Activated T-helper 17 cell treated with anti-CD3 and anti-CD28 coated beads, Interleukin-2, amount 50 U/mL, for 72 hours (primary cell): ENCODE results near the gene TCP11. TPM values are rescaled to one million over a fixed set of nuclear protein-coding genes. Genes with fewer than 3 reads are reported as not detected.
A peak's percentile ranks its signal among the peaks of the same experiment; 100 is the strongest.

ENCODE experiments used
- ATAC-seq: fragments of 150-1000 bp; cut with Tn5 transposase; replicated peaks from 2 replicates; pipeline ENCODE4 v1.10.0; 2021; ENCODE audit warnings: mild to moderate bottlenecking, moderate library complexity
- H3K27ac Mint-ChIP-seq: one replicate; pipeline ENCODE4 v1.8.0; 2022; ENCODE audit warnings: mixed read lengths
- H3K27me3 Mint-ChIP-seq: one replicate; pipeline ENCODE4 v1.8.0; 2022; ENCODE audit warnings: mixed read lengths
- H3K36me3 Mint-ChIP-seq: one replicate; pipeline ENCODE4 v1.8.0; 2022; ENCODE audit warnings: low read depth, mild to moderate bottlenecking, mixed read lengths
- H3K4me1 Mint-ChIP-seq: one replicate; pipeline ENCODE4 v1.8.0; 2022; ENCODE audit warnings: mixed read lengths
- H3K4me3 Mint-ChIP-seq: one replicate; pipeline ENCODE4 v1.8.0; 2022; ENCODE audit warnings: mild to moderate bottlenecking, mixed read lengths
- H3K9me3 Mint-ChIP-seq: one replicate; pipeline ENCODE4 v1.8.0; 2022; ENCODE audit warnings: mixed read lengths
- total RNA-seq, 2 donors: library from RNA; stranded (reverse); gene quantifications; one replicate each; pipeline ENCODE4 v1.2.3, GENCODE V29; 2022

Gene TCP11
- not detected for total RNA-seq

DNA sequence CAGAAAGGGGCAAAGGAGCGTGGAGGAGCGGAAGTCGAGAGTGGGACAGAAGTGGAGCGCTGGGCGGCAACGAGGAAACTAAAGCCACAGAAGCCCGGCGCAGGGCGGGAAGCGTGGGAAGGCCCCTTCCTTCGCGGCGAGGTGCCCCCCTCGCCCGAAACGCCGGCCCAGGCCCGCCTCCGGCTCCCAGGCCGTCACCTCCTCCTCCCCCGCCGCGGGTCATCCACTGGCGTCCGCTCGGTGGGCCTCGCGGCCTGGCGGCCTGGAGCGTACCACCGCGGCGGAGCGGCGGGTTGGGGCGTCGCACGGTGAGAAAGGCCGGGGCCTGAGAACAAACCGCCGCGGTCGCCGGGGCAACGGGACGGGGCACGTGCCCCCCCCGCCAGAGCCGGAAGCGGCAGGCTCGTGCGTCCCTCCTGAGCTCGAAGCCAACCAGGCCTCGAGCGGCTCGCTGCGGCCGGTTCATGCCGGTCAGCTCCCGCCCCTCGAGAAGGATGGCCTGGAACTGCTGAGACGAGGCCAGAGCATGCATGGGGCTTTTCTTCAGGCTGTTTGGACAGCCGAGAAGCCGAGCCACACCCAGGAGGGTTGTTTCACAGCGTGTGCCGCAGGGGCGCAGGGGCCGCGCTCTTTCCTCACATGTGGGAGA, at the start of gene TCP11:
Gene TCP11 (minus strand): TSS at position 333 of the 649 bp plus-strand sequence. CDS start 469 bp downstream, outside the sequence.
- H3K36me3 Mint-ChIP-seq, result no peaks in the 10 kb centered on the region
- H3K27me3 Mint-ChIP-seq, result peaks cover 19% of the 10 kb centered on the region
- no peak within 1 kb of the TSS for H3K27ac Mint-ChIP-seq
- H3K9me3 Mint-ChIP-seq, result no peaks in the 10 kb centered on the region
- H3K4me1 Mint-ChIP-seq, result peaks cover 5% of the 10 kb centered on the region
- peak; percentile 29 for ATAC-seq
- peak within 1 kb of the TSS; percentile 42 for H3K4me3 Mint-ChIP-seq

DNA sequence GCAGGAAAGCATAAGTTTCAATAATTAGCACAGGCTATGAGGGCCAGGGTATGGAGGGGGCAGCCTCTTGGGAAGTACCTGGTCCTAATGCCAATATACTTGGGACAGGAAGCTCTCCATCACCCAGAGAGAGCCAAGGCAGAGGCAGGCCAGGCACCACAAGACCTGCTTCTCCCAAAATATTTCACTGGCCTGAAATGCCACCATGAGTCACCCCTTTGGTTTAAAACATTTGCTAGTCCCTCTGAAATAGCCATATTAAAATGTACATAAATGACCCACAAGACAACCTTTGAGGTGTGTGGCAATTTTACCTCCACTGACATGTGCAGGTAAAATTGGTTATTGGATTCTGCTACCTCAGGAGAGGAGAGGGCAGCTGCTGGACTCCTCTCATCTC, 49.2 kb upstream of the TCP11 start:
- no peaks in the 10 kb centered on the region for H3K9me3 Mint-ChIP-seq
- no peaks in the 10 kb centered on the region for H3K36me3 Mint-ChIP-seq
- no peak overlapping the region for H3K27ac Mint-ChIP-seq

DNA sequence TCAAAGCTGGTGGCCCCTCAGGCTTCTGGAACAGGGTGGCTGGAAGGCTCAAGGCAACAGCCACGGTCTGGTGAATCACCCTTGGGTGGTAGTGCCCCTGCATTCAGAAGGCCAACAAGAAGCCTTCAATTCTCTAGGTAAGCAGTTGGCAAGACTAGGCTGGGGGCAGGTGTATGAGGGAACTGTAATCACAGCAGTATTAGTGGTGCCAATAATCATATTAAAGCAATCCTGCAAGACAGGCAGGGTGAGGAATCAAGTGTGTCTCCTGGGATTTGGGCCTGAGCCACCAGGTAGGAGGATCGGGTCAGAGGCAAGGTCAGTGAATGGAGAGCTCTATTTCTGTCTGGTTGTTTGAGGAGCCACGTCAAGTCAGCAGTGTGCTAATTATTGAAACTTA, 47.7 kb upstream of the TCP11 start:
- Mint-ChIP-seq H3K4me3 (no peak overlapping the region), H3K4me1 (no peaks in the 10 kb centered on the region), H3K9me3 (no peaks in the 10 kb centered on the region), H3K27ac (no peak overlapping the region), H3K27me3 (peaks cover 21% of the 10 kb centered on the region), H3K36me3 (no peaks in the 10 kb centered on the region)
- ATAC-seq, result no peak

More for the DNA sequence above, 49.2 kb upstream of the TCP11 start:
- no peak overlapping the region for H3K4me3 Mint-ChIP-seq
- ATAC-seq, result no peak
- peaks cover 21% of the 10 kb centered on the region for H3K27me3 Mint-ChIP-seq
- no peaks in the 10 kb centered on the region for H3K4me1 Mint-ChIP-seq

GRCh38 chr6:35186571-35186970, 45.4 kb upstream of the TCP11 start:
- no peak for ATAC-seq
- Mint-ChIP-seq H3K4me3 (no peak overlapping the region), H3K4me1 (no peaks in the 10 kb centered on the region), H3K27ac (no peak overlapping the region), H3K27me3 (peaks cover 27% of the 10 kb centered on the region), H3K36me3 (no peaks in the 10 kb centered on the region), H3K9me3 (no peaks in the 10 kb centered on the region)

GRCh38 chr6:35185971-35186370, 44.8 kb upstream of the TCP11 start:
- H3K4me3 Mint-ChIP-seq, result no peak overlapping the region
- H3K36me3 Mint-ChIP-seq, result no peaks in the 10 kb centered on the region
- no peaks in the 10 kb centered on the region for H3K4me1 Mint-ChIP-seq
- ATAC-seq, result no peak
- peaks cover 23% of the 10 kb centered on the region for H3K27me3 Mint-ChIP-seq
- no peaks in the 10 kb centered on the region for H3K9me3 Mint-ChIP-seq
- H3K27ac Mint-ChIP-seq, result no peak overlapping the region

DNA sequence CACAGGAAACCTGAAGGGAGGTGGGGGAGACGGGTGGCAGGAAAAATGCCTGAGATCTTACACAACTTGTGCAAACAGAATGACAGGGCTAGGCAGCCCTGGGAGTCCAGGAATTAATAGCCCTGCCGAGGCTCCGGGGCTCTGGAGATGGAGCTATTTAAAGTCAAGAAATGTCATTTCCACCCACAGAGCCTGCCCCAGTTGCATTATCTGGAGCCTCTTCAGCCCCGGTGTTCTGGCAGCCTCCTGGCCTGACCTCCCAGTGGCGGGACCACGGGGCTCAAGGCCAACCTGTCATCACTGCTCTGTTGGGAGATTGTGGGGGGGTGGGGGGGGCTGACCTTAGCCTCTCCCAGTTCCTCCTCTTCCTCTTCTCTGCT, 44.2 kb upstream of the TCP11 start:
- Mint-ChIP-seq H3K27me3 (peaks cover 23% of the 10 kb centered on the region), H3K9me3 (no peaks in the 10 kb centered on the region), H3K27ac (no peak overlapping the region), H3K4me3 (no peak overlapping the region), H3K4me1 (no peaks in the 10 kb centered on the region), H3K36me3 (no peaks in the 10 kb centered on the region)
- no peak for ATAC-seq

DNA sequence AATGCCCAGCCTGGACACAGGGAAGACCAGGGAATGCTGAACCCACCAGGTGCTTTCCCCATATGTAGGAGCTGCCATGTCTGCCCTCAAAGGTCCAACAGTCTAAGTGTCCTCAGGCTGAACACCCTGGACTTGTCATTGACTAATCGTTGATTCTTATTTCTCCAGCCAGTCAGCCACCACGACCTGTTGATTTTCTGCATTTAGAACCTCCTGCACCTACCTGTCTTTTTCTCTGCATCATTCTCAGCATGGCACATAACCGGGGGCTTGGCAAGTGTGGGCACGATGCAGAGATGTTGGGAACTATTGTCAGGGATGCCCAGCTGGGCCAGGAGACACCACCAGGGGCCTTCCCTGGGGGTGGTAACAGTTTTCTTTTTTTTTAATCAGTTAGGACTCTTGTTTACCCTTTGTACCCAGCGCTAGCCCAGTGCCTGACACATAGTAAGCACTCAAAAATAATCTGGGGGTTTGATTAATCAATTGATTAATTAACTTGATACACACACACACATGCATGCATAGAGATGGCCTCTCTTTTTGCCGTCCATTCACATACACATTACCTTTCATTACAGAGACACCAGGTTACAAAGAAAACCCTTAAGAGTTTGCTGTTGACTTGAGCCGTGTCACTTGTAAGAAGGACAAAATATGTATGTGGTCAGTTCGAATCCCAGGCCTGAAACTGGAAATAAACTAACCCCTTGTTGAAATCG, 43.6 kb upstream of the TCP11 start:
- Mint-ChIP-seq H3K4me1 (no peaks in the 10 kb centered on the region), H3K27ac (no peak overlapping the region), H3K27me3 (peaks cover 23% of the 10 kb centered on the region), H3K36me3 (no peaks in the 10 kb centered on the region), H3K4me3 (no peak overlapping the region), H3K9me3 (no peaks in the 10 kb centered on the region)
- ATAC-seq, result no peak

DNA sequence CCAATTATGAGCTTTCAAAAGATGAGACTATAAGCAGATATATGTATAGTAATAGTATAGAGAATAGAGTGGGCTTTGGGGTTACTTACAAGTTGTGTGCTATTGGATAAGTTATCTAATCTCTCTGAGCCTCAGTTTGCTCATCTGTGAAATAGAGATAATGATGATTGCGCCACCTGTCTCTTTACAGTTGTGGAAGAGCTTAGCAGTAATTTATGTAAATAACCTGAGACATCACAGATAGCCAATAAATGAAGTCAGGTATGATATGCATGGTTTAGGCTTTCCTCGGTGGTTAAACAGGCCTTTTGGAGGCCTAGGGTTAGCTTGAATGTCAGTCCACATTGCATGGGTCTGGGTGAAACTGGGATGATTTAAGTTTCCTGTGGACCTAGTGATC, 42.8 kb upstream of the TCP11 start:
- no peak overlapping the region for H3K27ac Mint-ChIP-seq
- peaks cover 23% of the 10 kb centered on the region for H3K27me3 Mint-ChIP-seq
- no peaks in the 10 kb centered on the region for H3K9me3 Mint-ChIP-seq
- H3K4me1 Mint-ChIP-seq, result no peaks in the 10 kb centered on the region
- no peak for ATAC-seq
- no peaks in the 10 kb centered on the region for H3K36me3 Mint-ChIP-seq
- no peak overlapping the region for H3K4me3 Mint-ChIP-seq

DNA sequence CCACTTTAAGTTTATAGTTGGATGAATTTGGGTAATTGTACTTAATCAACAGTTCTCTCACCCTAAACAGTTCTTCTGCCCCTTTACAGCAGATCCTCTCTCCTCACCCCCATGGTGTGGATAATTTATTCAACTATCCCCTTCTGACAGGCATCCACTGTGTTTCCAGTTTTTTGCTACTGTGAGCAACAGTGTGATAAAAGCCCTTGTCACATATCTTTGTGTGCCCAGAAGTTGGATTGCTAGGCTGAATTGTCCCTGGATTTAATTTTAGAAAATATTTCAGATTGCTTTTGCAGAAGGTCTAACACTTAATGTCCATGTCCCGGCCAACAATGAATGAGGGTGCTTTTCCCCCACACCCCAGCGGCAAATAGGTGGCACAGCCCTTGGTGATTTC, 42.1 kb upstream of the TCP11 start:
- Mint-ChIP-seq H3K36me3 (no peaks in the 10 kb centered on the region), H3K27me3 (peaks cover 23% of the 10 kb centered on the region), H3K27ac (no peak overlapping the region), H3K4me1 (no peaks in the 10 kb centered on the region), H3K4me3 (no peak overlapping the region), H3K9me3 (no peaks in the 10 kb centered on the region)
- ATAC-seq, result no peak

DNA sequence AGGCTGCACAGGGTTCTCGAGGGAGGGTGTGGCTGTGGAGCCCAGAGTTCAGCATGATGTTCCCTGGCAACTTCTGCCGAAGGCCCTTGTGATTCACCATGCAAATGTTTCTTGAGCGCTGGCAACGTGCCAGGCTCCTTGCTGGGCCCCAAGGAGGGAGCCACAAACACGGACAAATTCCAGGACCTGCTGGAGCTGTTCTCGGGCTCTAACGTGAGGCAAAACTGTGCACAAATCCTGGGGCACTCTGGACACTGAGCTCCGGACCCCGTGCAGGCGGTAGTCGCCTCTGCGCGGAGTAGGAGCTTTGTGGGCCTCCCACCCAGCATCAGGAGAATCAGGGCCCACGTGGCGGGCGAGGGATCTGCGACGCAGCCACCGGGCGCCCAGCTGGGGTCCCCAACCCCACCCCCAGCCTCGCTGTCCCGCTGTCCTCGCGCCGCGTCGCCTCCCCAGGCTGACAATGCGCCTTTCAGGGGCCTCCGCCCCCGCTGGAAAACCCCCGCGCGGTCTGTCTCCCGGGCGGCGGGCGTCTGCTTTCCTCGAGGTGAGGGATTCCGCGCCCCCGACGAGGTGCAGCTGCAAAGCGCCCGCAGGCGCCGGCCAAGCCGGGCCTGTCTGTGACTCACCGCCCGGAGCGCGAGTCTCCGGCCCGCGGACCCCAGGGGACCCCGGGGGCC, 40.9 kb upstream of the TCP11 start:
- H3K27me3 Mint-ChIP-seq, result peaks cover 17% of the 10 kb centered on the region
- no peak overlapping the region for H3K27ac Mint-ChIP-seq
- no peaks in the 10 kb centered on the region for H3K4me1 Mint-ChIP-seq

DNA sequence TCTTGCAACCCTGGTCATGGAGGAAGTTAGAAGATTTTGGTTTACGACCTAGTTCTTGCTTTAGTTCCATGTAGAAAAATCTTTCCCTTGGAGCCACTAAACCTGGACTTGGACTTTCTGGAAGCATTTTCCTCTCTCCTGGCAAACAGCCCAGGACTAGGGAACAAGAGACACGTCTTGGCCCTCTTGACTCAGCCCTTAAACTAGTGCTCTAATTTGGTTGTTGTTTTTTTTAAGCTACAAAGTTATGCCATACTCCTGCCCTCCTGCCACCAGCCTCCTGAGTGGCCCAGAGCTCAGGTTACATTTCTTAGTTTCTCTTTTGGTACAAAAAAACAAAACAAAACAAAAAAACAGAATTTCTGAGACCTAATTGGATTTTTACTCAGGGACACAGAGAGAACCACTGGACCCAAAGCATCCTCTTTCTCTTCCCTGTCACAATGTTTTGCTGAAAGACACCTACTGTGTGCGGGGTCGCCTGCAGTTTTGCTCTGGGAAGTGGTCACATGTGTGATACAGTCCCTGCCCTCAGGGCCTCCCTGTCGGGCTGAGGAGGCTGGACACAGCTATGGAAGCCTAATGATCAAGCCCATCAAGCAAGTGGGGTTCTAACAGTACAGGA, 40.3 kb upstream of the TCP11 start:
- Mint-ChIP-seq H3K27ac (no peak overlapping the region), H3K27me3 (peaks cover 17% of the 10 kb centered on the region), H3K4me3 (no peak overlapping the region), H3K36me3 (no peaks in the 10 kb centered on the region), H3K4me1 (no peaks in the 10 kb centered on the region), H3K9me3 (no peaks in the 10 kb centered on the region)
- ATAC-seq, result no peak

More for the DNA sequence above, 40.9 kb upstream of the TCP11 start:
- Mint-ChIP-seq H3K36me3 (no peaks in the 10 kb centered on the region), H3K4me3 (no peak overlapping the region), H3K9me3 (no peaks in the 10 kb centered on the region)
- no peak for ATAC-seq

- no peak for ATAC-seq
- no peak overlapping the region for H3K4me3 Mint-ChIP-seq
- H3K36me3 Mint-ChIP-seq, result no peaks in the 10 kb centered on the region
- no peak overlapping the region for H3K27ac Mint-ChIP-seq
- no peaks in the 10 kb centered on the region for H3K4me1 Mint-ChIP-seq
- peaks cover 16% of the 10 kb centered on the region for H3K27me3 Mint-ChIP-seq
- no peaks in the 10 kb centered on the region for H3K9me3 Mint-ChIP-seq
These were observed 38.9 kb upstream of the TCP11 start for GRCh38 chr6:35179901-35180535.

DNA sequence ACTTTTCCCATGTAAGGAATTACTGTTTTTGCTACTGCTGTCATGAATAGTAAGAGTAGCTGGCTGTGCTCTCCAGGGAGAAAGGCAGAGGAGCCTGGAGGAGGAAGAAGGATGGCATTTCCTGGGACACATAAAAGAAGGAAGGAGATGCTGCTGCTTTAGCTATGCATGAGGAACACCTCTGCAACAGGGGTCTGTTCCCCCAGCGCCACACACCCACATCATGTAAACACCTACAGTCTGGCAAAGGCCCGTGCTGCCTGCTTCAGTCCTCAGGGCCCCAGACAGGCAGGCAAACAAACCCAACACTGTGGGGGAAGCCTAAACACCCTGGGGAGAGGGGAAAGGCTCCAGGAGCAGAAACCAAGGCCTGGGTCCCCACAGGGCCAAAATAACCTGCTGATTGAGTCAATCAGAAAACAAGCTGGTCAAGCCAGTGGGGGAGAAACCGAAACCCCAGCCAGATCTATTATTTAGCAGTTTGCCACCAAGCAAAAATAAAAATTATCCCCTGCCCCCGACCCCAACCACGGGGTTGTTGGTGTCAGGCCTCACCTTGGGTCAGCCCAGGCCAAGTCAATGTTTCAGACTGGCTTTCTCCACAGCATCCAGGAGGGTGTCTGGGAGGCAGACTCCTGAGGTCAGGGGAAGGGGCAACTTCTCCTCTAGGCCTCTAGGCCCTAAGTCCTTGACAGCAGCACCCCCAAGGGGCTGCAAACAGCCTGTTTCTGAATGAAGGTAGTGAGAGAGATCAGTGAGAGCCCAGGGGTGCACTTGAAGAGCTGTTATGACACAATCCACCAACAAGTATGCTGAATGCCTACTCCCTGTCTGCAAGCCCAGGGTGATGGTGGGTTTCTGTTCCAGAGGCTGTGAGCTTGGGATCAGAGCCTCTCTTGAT, 38.0 kb upstream of the TCP11 start:
- Mint-ChIP-seq H3K27me3 (peaks cover 9% of the 10 kb centered on the region), H3K36me3 (no peaks in the 10 kb centered on the region), H3K4me1 (no peaks in the 10 kb centered on the region), H3K27ac (no peak overlapping the region), H3K4me3 (no peak overlapping the region), H3K9me3 (no peaks in the 10 kb centered on the region)
- ATAC-seq, result no peak
